GM12878 (cell line): ENCODE data around the gene CRAMP1. TPM values are rescaled to one million over a fixed set of nuclear protein-coding genes. Genes with fewer than 3 reads are reported as not detected.

Source experiments
- ATAC-seq: fragments of 200-7000 bp; cut with Tn5 transposase; 3 replicates; pipeline ENCODE4 v1.9.1; 2020; ENCODE audit warnings: mild to moderate bottlenecking, moderate library complexity
- BruUV-seq: library from RNA; stranded (reverse); fragments of 400-500 nt; replicated peaks from 2 replicates; lab custom pipeline; 2021; lab: Mats Ljungman, UMichigan
- CTCF ChIA-PET: fragments of 300-600 bp; sonication (Branson Sonifier 250); formaldehyde crosslinking; extraction: SDS; loops from one replicate; lab custom pipeline; 2021; ENCODE audit warnings: inconsistent platforms; lab: Yijun Ruan, JAX
- POLR2A ChIA-PET: fragments of 350-600 bp; formaldehyde crosslinking; extraction: SDS; loops from one replicate; lab custom pipeline; 2021; ENCODE audit warnings: inconsistent platforms; lab: Charles Lee
- RAD21 ChIA-PET: fragments of 300-600 bp; sonication (Branson Sonifier 250); formaldehyde crosslinking; loops from one replicate; lab custom pipeline; 2023; ENCODE audit warnings: antibody characterized with exemption; ENCODE audit not compliant: unreplicated experiment; lab: Charles Lee
- SMC1A ChIA-PET: fragments of 300-600 bp; sonication (Branson Sonifier 250); formaldehyde crosslinking; loops from one replicate; lab custom pipeline; 2023; ENCODE audit not compliant: unreplicated experiment, uncharacterized antibody; lab: Charles Lee
- DNase-seq: peaks from one replicate; pipeline ENCODE4 v3.0.0-alpha.2; 2011; ENCODE audit warnings: low read depth, low spot score
- FAIRE-seq: peaks from 3 replicates; lab custom pipeline; 2011; peaks lifted over from hg19 to GRCh38; lab: Jason Lieb, UNC
- H2AFZ ChIP-seq: 2 replicates; pipeline ENCODE4 v1.6.0; 2011; ENCODE audit warnings: low read depth, low read length, control low read depth; ENCODE audit not compliant: control insufficient read depth
- H3K27ac ChIP-seq: 2 replicates; pipeline ENCODE4 v1.5.1; 2011; ENCODE audit warnings: control low read depth; ENCODE audit not compliant: control insufficient read depth, insufficient read depth
- H3K27me3 ChIP-seq, 2 experiments: replicated peaks in 1 of 2; 2 replicates each; pipeline versions ENCODE4 v1.6.0 to v1.6.1; 2011; ENCODE audit warnings: low read length in 1 of 2; ENCODE audit not compliant: control insufficient read depth in 2 of 2, insufficient read depth in 2 of 2
- H3K36me3 ChIP-seq, 2 experiments: 2 replicates each; pipeline ENCODE4 v1.5.1; 2011; ENCODE audit warnings: low read length in 1 of 2; ENCODE audit not compliant: control insufficient read depth in 2 of 2, insufficient read depth in 2 of 2
- H3K4me1 ChIP-seq: 2 replicates; pipeline ENCODE4 v1.6.1; 2011; ENCODE audit warnings: mild to moderate bottlenecking, low read length, moderate library complexity, mixed read lengths; ENCODE audit not compliant: control insufficient read depth, insufficient read depth
- H3K4me2 ChIP-seq: 2 replicates; pipeline ENCODE4 v1.6.0; 2011; ENCODE audit warnings: control low read depth; ENCODE audit not compliant: control insufficient read depth, insufficient read depth
- H3K4me3 ChIP-seq: fragments of 200-600 bp; sonication (generic); 2 replicates; pipeline ENCODE4 v1.5.1; 2016
- H3K79me2 ChIP-seq: 2 replicates; pipeline ENCODE4 v1.6.0; 2011; ENCODE audit warnings: low read length; ENCODE audit not compliant: control insufficient read depth, insufficient read depth
- H3K9ac ChIP-seq: 2 replicates; pipeline ENCODE4 v1.8.0; 2011; ENCODE audit warnings: low read length, control low read depth, mixed read lengths; ENCODE audit not compliant: control insufficient read depth, insufficient read depth
- H3K9me3 ChIP-seq: replicated peaks from 3 replicates; pipeline ENCODE4 v1.5.1; 2011; ENCODE audit warnings: mild to moderate bottlenecking, low read length; ENCODE audit not compliant: control insufficient read depth, insufficient read depth
- H4K20me1 ChIP-seq: 2 replicates; pipeline ENCODE4 v1.6.0; 2011; ENCODE audit not compliant: control insufficient read depth, insufficient read depth
- BMI1 ChIP-seq: fragments of 450-650 bp; IDR thresholded peaks from 2 replicates; pipeline ENCODE4 v1.6.1; 2016; ENCODE audit warnings: mild to moderate bottlenecking, moderate library complexity, borderline replicate concordance
- CEBPZ ChIP-seq: fragments of 150-350 bp; IDR thresholded peaks from 2 replicates; pipeline ENCODE4 v1.6.1; 2016; ENCODE audit warnings: low read depth, low read length
- FOXM1 ChIP-seq: IDR thresholded peaks from 2 replicates; pipeline ENCODE4 v1.6.1; 2012; ENCODE audit warnings: low read depth, mild to moderate bottlenecking, inconsistent platforms, low read length, moderate library complexity
- HCFC1 ChIP-seq: fragments of 150-350 bp; IDR thresholded peaks from 2 replicates; pipeline ENCODE4 v1.6.1; 2014; ENCODE audit warnings: low read length
- IKZF2 ChIP-seq, 2 experiments: fragments of 450-650 bp; IDR thresholded peaks; 2 replicates each; pipeline ENCODE4 v1.6.1; 2017; ENCODE audit warnings: mild to moderate bottlenecking in 2 of 2, moderate library complexity in 2 of 2
- MYB ChIP-seq: fragments of 150-350 bp; IDR thresholded peaks from 2 replicates; pipeline ENCODE4 v1.6.1; 2014; ENCODE audit warnings: mild to moderate bottlenecking, low read depth, low read length, borderline replicate concordance
- NBN ChIP-seq: fragments of 450-650 bp; IDR thresholded peaks from 2 replicates; pipeline ENCODE4 v1.6.1; 2016
- NR2C1 ChIP-seq: fragments of 450-650 bp; IDR thresholded peaks from 2 replicates; pipeline ENCODE4 v1.6.1; 2017; ENCODE audit warnings: antibody characterized with exemption, mild to moderate bottlenecking, moderate library complexity
- PML ChIP-seq: IDR thresholded peaks from 2 replicates; pipeline ENCODE4 v1.6.1; 2012; ENCODE audit warnings: low read length, inconsistent platforms
- SMAD5 ChIP-seq: IDR thresholded peaks from 2 replicates; pipeline ENCODE4 v1.6.1; 2016; ENCODE audit warnings: antibody characterized with exemption, low read depth
- SREBF1 ChIP-seq: IDR thresholded peaks from 2 replicates; pipeline ENCODE4 v1.6.1; 2012; ENCODE audit warnings: mild to moderate bottlenecking, low read length
- TCF3 ChIP-seq: IDR thresholded peaks from 2 replicates; pipeline ENCODE4 v1.6.1; 2012; ENCODE audit warnings: low read depth, mild to moderate bottlenecking, low read length, borderline replicate concordance; ENCODE audit not compliant: insufficient read depth
- WGBS: methylation state at CpG from one replicate; pipeline ENCODE4 v1.1.6; 2016; ENCODE audit warnings: low lambda C conversion rate; ENCODE audit not compliant: insufficient replicate concordance, insufficient coverage; ENCODE audit errors: missing lambda C conversion rate; 5-methylcytosine and 5-hydroxymethylcytosine counted together
- in situ Hi-C: fragments of 300-500 bp; cut with MboI; formaldehyde crosslinking; loops from 9 replicates; pipeline ENCODE4 v1.14.3; 2018; ENCODE audit warnings: mixed read lengths
- intact Hi-C: fragments of 100-400 bp; cut with micrococcal nuclease; formaldehyde crosslinking; loops from one replicate; pipeline ENCODE4 v1.14.2; 2022; ENCODE audit not compliant: unreplicated experiment
- polyA plus RNA-seq, 11 experiments: library from polyadenylated mRNA; depleted of rRNA in 4 of 11; unstranded in 6 of 11; stranded (reverse) in 5 of 11; fragments of >200 nt; fragmentation: Nextera tagmentation in 4 of 11; fragmentation: Illumina TruSeq in 1 of 11; extraction: Ambion mirVana in 4 of 11; extraction: Trizol in 1 of 11; gene quantifications; 1 replicate in 1 of 11; 2 replicates in 10 of 11; pipeline versions ENCODE4 v1.2.1 to v1.2.3, GENCODE V29; 2011 to 2016; ENCODE audit warnings: inconsistent platforms in 2 of 11, missing spikeins in 2 of 11, low read depth in 1 of 11
- total RNA-seq, 4 experiments: library from RNA; depleted of rRNA in 3 of 4; stranded (reverse); fragments of >200 nt in 3 of 4; fragmentation: Illumina TruSeq in 1 of 4; extraction: Trizol in 1 of 4; gene quantifications; 2 replicates each; pipeline versions ENCODE4 v1.2.1 to v1.2.3, GENCODE V29; 2013 to 2021
- TF ChIP-seq, protein P1 (sequence below): fragments of 450-650 bp; formaldehyde crosslinking; IDR thresholded peaks from 2 replicates; pipeline ENCODE4 v1.5.0; 2022; ENCODE audit warnings: mild to moderate bottlenecking, missing genetic modification characterization

Gene CRAMP1
- total and polyA plus RNA-seq, 10 of the 15 experiments (the other 5 are each of a cell fraction or from before 2014, with no cell fraction given), result 0.37 to 9.8 (median 3.9) TPM

DNA sequence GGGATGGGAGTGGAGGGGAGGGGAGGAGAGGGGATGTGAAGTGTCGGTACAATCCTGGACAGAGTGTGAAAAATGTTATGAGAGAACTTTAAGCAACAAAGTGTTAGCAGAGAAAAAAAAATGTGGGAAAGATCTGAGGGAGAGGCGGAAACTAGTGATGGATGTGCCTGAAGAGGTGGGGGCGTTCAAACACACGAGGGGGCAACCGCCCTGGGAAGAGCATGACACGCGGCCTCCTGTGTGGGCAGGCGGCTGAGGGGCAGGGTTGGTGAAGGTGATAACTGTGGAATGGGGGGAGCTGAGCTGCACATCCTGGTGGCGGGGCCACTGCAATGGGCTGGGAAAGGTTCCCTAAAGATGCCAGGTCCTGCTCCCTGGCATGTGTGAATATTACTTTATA lies 30.4 kb upstream of the CRAMP1 start:
- no TSS peak for BruUV-seq
- no peak overlapping the region for H3K4me3 ChIP-seq
- no peak overlapping the region for H2AFZ ChIP-seq
- ChIA-PET RAD21 (no interaction called here), CTCF (no interaction called here), SMC1A (no interaction called here), POLR2A (no interaction called here)
- no peak overlapping the region for H3K4me2 ChIP-seq
- no peak overlapping the region for H3K9ac ChIP-seq
- intact Hi-C loops (no loop called here), in situ Hi-C loops (no loop called here)
- H3K79me2 ChIP-seq, result no peaks in the 10 kb centered on the region
- no peaks in the 10 kb centered on the region; the same call in 2 of the 3 replicates for H3K9me3 ChIP-seq
- FAIRE-seq (no peak), ATAC-seq (no peak), DNase-seq (no peak)
- H3K27me3 ChIP-seq, result no peaks in the 10 kb centered on the region
- no peaks in the 10 kb centered on the region for H4K20me1 ChIP-seq
- H3K27ac ChIP-seq, result no peak overlapping the region
- no peaks in the 10 kb centered on the region for H3K36me3 ChIP-seq
- H3K4me1 ChIP-seq, result no peaks in the 10 kb centered on the region
- TF ChIP-seq SREBF1 (no peak), PML (no peak), IKZF2 (IDR thresholded peaks at IDR 0.05) (no peak), FOXM1 (no peak), BMI1 (no peak), MYB (no peak), NR2C1 (no peak), SMAD5 (no peak), NBN (no peak), TCF3 (no peak), HCFC1 (no peak), CEBPZ (no peak)
- TF ChIP-seq, protein P1, sequence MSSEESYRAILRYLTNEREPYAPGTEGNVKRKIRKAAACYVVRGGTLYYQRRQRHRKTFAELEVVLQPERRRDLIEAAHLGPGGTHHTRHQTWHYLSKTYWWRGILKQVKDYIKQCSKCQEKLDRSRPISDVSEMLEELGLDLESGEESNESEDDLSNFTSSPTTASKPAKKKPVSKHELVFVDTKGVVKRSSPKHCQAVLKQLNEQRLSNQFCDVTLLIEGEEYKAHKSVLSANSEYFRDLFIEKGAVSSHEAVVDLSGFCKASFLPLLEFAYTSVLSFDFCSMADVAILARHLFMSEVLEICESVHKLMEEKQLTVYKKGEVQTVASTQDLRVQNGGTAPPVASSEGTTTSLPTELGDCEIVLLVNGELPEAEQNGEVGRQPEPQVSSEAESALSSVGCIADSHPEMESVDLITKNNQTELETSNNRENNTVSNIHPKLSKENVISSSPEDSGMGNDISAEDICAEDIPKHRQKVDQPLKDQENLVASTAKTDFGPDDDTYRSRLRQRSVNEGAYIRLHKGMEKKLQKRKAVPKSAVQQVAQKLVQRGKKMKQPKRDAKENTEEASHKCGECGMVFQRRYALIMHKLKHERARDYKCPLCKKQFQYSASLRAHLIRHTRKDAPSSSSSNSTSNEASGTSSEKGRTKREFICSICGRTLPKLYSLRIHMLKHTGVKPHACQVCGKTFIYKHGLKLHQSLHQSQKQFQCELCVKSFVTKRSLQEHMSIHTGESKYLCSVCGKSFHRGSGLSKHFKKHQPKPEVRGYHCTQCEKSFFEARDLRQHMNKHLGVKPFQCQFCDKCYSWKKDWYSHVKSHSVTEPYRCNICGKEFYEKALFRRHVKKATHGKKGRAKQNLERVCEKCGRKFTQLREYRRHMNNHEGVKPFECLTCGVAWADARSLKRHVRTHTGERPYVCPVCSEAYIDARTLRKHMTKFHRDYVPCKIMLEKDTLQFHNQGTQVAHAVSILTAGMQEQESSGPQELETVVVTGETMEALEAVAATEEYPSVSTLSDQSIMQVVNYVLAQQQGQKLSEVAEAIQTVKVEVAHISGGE (CRISPR knock-in tag), result no peak
- WGBS, result 93% methylated on average over 8 of the region's 9 CpGs
